Endodermal cell (in vitro differentiated cells): Measurements from ENCODE around the gene ELMO1. TPM values are rescaled to one million over a fixed set of nuclear protein-coding genes. Genes with fewer than 3 reads are reported as not detected.

ENCODE experiments used
- DNase-seq: peaks from one replicate; pipeline ENCODE4 v3.0.0-alpha.2; 2017
- H3K27ac ChIP-seq: 2 replicates; pipeline ENCODE4 v1.5.1; 2013; ENCODE audit warnings: mild to moderate bottlenecking, low read depth, low read length, moderate library complexity
- H3K27me3 ChIP-seq: 2 replicates; pipeline ENCODE4 v1.6.1; 2013; ENCODE audit warnings: mild to moderate bottlenecking, low read length, moderate library complexity; ENCODE audit not compliant: insufficient read depth, control insufficient read depth, poor library complexity, severe bottlenecking
- H3K36me3 ChIP-seq: 2 replicates; pipeline ENCODE4 v1.7.0; 2013; ENCODE audit warnings: mild to moderate bottlenecking, low read length, moderate library complexity; ENCODE audit not compliant: control insufficient read depth, insufficient read depth
- H3K4me1 ChIP-seq: one replicate; pipeline ENCODE4 v1.7.0; 2013; ENCODE audit warnings: low read length; ENCODE audit not compliant: control insufficient read depth, insufficient read depth
- H3K4me3 ChIP-seq: 2 replicates; pipeline ENCODE4 v1.5.1; 2013; ENCODE audit warnings: mild to moderate bottlenecking, low read length, moderate library complexity
- H3K9ac ChIP-seq: 2 replicates; pipeline ENCODE4 v1.6.1; 2013; ENCODE audit warnings: mild to moderate bottlenecking, low read length, moderate library complexity; ENCODE audit not compliant: poor library complexity, severe bottlenecking; ENCODE audit errors: extremely low read depth
- H3K9me3 ChIP-seq: 2 replicates; pipeline ENCODE4 v1.6.1; 2013; ENCODE audit warnings: mild to moderate bottlenecking, low read length, moderate library complexity; ENCODE audit not compliant: control insufficient read depth
- H3K27ac Mint-ChIP-seq: 2 replicates; pipeline ENCODE4 v1.8.0; 2020; ENCODE audit warnings: mixed read lengths
- H3K27me3 Mint-ChIP-seq: 2 replicates; pipeline ENCODE4 v1.8.0; 2021; ENCODE audit warnings: mild to moderate bottlenecking, mixed read lengths; ENCODE audit not compliant: insufficient read depth
- H3K36me3 Mint-ChIP-seq: 2 replicates; pipeline ENCODE4 v1.8.0; 2020; ENCODE audit warnings: low read depth, mixed read lengths
- H3K4me1 Mint-ChIP-seq: 2 replicates; pipeline ENCODE4 v1.8.0; 2020; ENCODE audit warnings: mixed read lengths
- H3K4me3 Mint-ChIP-seq: 2 replicates; pipeline ENCODE4 v1.8.0; 2020; ENCODE audit warnings: mild to moderate bottlenecking, moderate library complexity, mixed read lengths
- H3K9me3 Mint-ChIP-seq: 2 replicates; pipeline ENCODE4 v1.8.0; 2020; ENCODE audit warnings: mild to moderate bottlenecking, mixed read lengths
- CTCF ChIP-seq: fragments of 200-600 bp; sonication (generic); conservative IDR thresholded peaks from 2 replicates; pipeline ENCODE4 v1.5.0; 2021; ENCODE audit warnings: antibody characterized with exemption, mild to moderate bottlenecking
- WGBS, 2 experiments: methylation state at CpG; one replicate each; pipeline versions ENCODE4 v1.1.5 to v1.1.7; 2013; ENCODE audit warnings: missing lambda C conversion rate in 2 of 2, mixed read lengths in 1 of 2; ENCODE audit not compliant: insufficient coverage in 1 of 2, insufficient read length in 1 of 2; 5-methylcytosine and 5-hydroxymethylcytosine counted together
- microRNA-seq: library from miRNA; unstranded; fragments of <30 nt; microRNA quantifications from one replicate; pipeline ENCODE4 v1.2.0, GENCODE V29; 2020; ENCODE audit warnings: borderline microRNAs expressed
- total RNA-seq, 2 donors: library from RNA; stranded (reverse); fragmentation: NEBNext Ultra II Directional in 1 of 2; extraction: Animal tissue kit (Norgen Biotek cat#: 25700) in 1 of 2; gene quantifications; 2 replicates in 1 of 2; 3 replicates in 1 of 2; pipeline ENCODE4 v1.2.1, GENCODE V29; 2021

The ELMO1 gene
- total RNA-seq, 2 donors from 2014 or later, result 120 to 131 TPM

- Histone ChIP-seq H3K4me3 (no peak overlapping the region), H3K4me1 (no peaks in the 10 kb centered on the region), H3K9ac (no peak overlapping the region), H3K36me3 (no peaks in the 10 kb centered on the region), H3K27me3 (no peaks in the 10 kb centered on the region), H3K27ac (no peak overlapping the region), H3K9me3 (no peaks in the 10 kb centered on the region)
- 93 to 97% methylated on average over 3 of the region's 3 CpGs for WGBS, 2 experiments
- H3K27me3 Mint-ChIP-seq, result no peaks in the 10 kb centered on the region
- H3K4me1 Mint-ChIP-seq, result peaks cover 8% of the 10 kb centered on the region
- H3K9me3 Mint-ChIP-seq, result no peaks in the 10 kb centered on the region
- no peak overlapping the region for H3K4me3 Mint-ChIP-seq
- no peaks in the 10 kb centered on the region for H3K36me3 Mint-ChIP-seq
- DNase-seq, result no peak
- no peak for TF ChIP-seq CTCF
- H3K27ac Mint-ChIP-seq, result no peak overlapping the region
These were observed 639.6 kb downstream of the ELMO1 start for GRCh38 chr7:36809086-36809485.

GRCh38 chr7:36806891-36807290, 641.8 kb downstream of the ELMO1 start:
- no peak overlapping the region for H3K27ac ChIP-seq
- no peak for DNase-seq
- WGBS, 2 experiments, result 82 to 97% methylated on average over 2 of the region's 2 CpGs
- H3K4me1 ChIP-seq, result no peaks in the 10 kb centered on the region
- H3K9ac ChIP-seq, result no peak overlapping the region
- TF ChIP-seq CTCF, result no peak
- Mint-ChIP-seq H3K36me3 (no peaks in the 10 kb centered on the region), H3K4me3 (no peak overlapping the region), H3K27me3 (no peaks in the 10 kb centered on the region), H3K27ac (no peak overlapping the region), H3K9me3 (no peaks in the 10 kb centered on the region), H3K4me1 (peaks cover 8% of the 10 kb centered on the region)
- no peaks in the 10 kb centered on the region for H3K36me3 ChIP-seq
- H3K9me3 ChIP-seq, result no peaks in the 10 kb centered on the region
- no peaks in the 10 kb centered on the region for H3K27me3 ChIP-seq
- H3K4me3 ChIP-seq, result no peak overlapping the region

Small RNAs within 50 kb of the gene (microRNA-seq; reads per million reads assigned to microRNA genes)
- not detected for gene MIR1200

Other genes with a start within 250 kb of the ELMO1 start
- gene GPR141, start 234.9 kb upstream of the ELMO1 start, total RNA-seq, result 1 to 10 TPM; 1.9 to 3.9 TPM